Hippocampal formation (tissue), 2 donors: ENCODE measurements around the gene ZNF536.
A peak's percentile ranks its signal among the peaks of the same experiment; 100 is the strongest.

Experiments used
- DNase-seq, 2 donors: peaks; one replicate each; lab custom pipeline; 2025; lab: John Stamatoyannopoulos, UW

ZNF536 gene

DNA sequence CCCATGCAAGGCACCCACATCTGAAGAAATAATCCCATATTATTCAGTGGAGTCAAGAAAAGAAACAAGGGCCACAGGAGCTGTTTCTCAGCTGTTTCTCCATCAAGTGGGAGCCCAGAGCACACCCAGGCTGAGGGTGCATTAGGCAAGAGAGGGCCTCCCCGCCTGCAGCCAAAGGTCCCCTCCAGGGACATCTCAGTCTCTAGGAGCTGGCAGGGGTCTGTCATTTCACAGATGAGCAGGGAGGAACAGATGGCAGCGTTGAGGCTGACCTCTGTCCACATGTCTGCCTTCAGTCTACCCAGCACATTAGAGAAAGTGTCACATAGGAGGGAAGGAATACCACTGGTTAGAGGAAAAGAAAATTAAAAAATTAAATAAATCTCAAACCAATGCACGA lies 157.7 kb downstream of the ZNF536 start:
- no peak for DNase-seq

DNA sequence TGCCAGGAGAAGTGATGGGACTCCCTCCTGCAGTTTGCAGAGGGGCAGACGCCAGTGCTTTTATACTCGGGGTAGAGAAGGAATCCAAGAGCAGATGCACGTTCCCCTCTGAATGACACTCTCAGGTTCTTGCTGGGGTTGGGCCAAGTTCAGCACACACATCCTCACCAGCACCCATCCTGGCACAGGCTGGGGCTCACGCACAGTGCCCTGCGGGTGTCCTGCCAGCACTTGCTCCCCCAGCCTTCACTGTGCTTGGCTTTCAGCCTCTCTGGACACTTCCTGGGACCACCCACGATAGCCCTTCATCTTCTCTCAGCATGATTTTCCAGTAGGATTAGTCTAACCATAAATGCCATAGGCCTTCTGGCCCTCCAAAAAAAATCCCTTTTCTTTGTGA lies 158.6 kb downstream of the ZNF536 start:
- no peak for DNase-seq

DNA sequence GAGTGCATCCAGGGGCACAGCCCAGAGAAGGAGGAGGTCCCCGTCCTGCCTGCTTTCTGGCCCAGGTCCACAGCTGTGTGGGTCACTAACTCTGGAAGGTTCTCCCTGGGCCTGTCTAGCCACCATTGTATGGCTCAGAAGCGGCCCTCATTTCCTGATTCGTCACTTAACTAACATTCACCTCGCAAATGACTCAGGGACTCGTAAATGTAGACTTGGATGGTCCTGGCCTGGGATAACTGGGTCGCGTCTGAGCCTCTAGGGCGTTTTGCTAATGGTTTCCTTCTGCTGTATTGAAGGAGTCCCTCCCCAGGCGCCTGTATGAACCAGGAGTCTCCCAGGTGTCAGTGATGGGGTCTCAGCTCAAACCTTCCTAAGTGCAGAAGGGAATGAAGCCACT lies 162.8 kb downstream of the ZNF536 start:
- no peak for DNase-seq

DNA sequence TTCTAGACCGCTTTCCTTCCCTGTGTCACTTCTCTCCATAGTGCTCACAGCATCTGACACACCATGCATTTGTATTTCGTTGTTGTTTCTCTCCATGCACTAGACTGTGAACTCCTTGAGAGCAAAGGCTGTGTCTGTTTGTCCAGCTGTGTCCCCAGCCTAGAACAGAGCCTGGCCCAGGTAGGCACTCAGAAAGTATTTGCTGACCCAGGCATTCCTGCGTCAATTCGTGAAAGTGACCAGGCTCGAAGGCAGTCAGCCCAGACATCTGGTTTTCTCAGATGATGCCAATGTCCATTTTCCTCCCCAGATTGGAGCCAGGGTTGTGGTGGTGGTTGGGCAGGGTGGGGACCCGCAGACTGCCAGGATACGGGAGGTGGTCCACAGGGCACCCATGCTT lies 164.8 kb downstream of the ZNF536 start:
- no peak for DNase-seq

DNA sequence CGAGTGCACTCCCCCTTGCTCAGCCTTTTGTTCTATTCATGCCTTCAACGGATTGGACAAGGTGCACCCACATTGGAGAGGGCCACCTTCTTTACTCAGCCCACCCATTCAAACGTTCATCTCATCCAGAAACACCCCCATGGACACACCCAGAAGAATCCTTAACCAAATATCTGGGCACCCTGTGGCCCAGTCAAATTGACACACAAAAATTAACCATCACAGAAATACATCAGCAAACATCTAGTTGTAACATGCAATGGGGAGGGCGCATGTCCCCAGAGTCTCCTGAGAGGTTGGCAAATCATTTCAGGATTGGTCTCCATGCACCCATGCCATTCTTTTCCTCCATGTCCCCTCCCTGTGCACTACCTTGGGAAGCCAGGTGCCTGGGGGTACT lies 167.1 kb downstream of the ZNF536 start:
- no peak for DNase-seq

DNA sequence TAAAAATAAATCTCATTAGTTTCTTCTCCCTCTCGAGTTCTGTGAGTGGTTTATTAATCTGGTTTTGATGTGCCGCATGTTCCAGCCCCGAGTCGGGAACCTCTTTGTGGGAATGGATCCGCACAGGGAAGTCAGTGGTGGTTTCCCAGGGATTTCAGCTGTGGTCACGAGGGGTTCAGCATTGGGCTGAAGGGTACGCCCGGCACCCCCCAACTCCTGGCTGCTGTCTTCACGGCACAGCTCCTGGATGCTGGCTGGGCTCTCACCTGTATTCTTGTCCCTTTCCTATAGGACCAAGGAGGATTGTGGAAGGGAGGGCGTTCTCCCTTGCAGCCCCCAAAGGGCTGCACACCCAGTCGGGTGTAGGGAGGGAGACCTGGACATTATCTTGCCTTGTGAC lies 167.8 kb downstream of the ZNF536 start:
- DNase-seq = no peak

DNA sequence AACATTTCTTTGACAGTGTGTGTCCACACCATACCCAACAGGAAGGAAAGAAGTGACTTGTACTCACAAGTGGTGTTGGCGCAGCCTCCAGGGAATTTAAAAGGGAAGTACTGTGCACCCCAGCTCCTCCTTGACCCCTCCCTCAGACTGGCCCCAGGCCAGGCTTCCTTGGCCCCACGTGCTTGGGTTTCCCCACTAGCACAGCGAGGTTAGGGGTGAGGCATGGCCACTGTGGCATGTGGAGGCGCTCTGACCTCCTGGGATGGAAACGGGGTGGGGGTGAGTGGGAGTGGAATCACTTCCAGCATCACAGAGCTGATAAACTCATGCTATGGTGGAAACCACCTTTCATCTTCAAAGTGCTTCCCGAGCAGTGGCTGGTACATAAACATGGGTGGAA lies 168.6 kb downstream of the ZNF536 start:
- no peak for DNase-seq

DNA sequence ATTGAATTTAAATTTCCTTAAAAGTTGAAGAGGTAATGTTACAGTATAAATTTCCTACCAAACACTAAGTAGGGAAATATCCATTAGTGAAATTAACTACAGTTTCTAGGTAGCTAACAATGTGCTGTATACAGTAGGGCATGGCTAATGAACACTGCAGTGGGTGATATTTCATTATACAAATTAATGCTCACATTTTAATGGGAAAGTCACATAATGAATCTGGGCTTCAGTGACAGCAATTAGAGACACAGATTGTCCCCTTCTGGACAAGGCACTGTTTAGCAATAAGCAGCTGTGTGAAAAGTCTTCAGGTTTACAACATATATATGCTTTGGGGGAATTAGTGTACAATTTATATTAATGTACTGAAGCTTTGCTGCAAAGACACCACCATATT lies 169.4 kb downstream of the ZNF536 start:
- no peak for DNase-seq

DNA sequence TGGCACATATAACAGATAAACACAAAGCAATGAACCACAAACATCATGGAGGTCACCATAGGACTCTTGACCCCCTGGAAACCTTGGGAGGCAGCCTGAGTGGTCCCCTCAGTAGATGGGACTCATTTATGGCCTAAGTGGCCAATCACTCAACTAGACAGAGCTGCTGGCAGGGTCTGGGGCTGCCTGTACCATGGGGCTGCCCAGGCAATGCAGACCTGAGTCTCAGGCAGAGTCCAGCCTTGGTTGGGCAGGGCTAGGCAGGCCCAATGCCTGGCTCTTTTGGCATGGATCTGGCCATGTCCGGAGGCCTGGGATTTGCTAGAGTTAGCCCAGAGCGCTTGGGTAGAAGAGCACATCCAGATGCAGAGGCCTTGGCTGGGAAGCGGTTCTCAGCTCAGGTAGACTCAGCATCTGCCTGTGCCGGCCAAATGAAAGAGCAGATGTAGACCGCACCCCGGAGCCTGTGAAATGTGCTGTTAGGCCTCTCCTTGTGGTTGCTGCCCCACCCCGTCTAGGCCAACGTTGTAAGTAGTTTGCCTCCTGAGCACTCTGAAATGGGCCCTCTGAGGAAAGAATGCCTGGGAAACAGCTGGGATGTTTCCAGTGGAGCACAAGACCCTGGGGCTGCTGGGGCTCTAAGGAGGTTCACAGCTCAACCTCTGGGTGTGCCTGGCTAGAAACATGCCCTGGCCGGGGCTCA lies 171.2 kb downstream of the ZNF536 start:
- no peak for DNase-seq

DNA sequence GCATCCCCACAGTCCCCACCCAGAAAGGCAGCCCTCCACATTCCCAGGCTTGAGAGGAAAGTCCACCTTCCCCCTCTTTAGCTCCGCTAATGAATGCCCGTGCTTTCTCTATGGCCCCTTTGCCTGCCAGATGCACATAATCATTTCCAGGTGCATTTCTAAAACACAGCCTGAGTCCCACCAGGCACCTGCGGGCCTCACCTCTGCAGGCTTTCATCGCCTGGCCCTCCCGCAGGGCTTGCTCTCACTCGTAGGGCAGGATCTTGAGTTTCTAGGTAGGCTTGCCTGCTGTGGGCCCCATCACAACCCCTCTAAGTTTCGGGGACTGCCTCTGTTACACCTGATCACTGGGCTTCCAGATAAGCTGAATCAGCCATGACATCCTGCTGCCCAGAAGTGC lies 173.6 kb downstream of the ZNF536 start:
- no peak for DNase-seq

DNA sequence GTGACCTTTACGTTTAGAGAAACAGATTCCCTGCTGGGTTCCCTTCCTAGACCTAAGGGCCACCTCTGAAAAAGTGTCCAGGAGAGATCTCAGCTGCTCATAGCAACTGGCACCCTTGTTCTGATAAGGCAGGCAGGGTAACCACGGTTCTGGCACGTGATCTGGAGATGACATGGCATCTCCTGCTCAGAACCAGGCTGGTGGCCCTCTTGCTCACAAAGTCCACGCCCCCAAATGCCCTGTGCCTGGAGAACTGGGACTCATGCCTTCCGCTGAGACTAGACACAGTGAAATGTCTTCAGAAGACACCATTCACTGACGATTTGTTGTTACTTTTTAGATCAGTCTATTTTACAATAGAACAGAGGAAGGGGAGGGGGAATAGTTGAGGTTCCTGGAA lies 174.1 kb downstream of the ZNF536 start:
- DNase-seq = no peak

DNA sequence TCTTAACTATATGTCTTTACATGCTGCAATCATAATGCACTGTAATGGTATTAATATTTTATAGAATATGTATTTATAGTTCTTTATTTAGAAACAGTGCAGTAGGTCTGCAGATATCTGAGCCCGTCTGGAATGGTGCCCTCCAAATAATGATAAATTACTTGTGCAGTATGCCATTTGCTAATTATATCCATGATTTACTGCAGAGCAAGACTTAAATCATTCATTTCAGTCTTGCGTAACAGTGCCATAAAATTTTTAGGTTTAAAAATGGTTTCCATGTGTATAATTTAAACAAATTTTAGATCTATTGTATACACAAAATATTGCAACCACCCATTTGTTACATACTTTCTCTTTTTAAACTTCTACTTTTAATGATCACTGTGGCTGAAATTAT lies 175.1 kb downstream of the ZNF536 start:
- DNase-seq = no peak

DNA sequence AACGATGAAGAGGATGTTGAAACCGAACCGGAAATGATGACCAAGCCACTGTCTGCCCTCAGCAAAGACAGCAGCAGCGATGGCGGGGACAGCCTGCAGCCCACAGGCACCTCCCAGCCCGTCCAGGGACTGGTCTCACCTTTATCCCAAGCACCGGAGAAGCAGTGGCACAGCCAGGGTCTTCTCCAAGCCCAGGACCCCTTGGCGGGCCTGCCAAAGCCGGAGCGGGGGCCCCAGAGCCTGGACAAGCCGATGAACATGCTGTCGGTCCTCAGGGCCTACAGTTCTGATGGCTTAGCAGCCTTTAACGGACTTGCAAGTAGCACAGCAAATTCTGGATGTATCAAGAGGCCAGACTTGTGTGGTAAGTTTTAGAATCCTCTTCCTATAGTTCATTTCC lies 177.0 kb downstream of the ZNF536 start:
- DNase-seq = no peak

DNA sequence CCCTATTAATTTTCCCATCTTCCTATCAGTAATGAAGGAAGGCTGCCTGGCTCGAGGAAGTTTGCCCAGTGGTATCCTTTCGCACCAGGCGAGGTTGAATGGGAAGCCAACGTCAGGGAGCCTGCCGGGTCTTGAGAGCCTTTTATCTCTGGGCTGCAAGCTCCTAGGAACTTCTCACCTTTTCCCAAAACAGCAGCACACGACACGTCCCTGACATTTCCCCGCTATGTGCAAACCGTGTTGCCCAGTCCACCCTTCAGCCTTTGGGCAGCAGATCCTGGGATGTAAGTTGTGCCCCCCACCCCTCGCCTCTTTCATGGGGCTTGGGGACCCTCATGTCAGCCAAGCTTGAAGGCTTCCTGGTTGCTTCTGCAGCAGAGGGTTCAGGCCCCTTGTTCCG lies 179.1 kb downstream of the ZNF536 start:
- DNase-seq = no peak

DNA sequence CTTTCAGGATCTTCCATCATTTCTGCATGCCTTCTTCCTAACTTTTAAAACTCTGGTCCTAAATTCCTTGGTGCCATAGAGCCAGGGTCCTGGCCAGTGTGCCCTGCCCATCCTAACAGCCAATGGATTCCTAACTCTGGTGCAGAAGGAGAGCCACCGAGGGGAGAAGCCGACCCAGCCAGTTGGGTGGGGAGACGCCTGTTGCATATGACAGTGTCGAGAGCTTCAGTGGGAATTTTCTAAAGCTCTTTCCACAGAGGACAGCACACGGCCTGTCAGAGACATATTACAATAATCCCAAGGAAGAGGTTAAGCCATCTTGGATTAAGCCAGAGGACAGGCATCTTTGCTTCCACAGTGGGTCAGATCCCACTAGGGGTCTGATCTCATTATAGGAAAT lies 180.4 kb downstream of the ZNF536 start:
- no peak for DNase-seq

DNA sequence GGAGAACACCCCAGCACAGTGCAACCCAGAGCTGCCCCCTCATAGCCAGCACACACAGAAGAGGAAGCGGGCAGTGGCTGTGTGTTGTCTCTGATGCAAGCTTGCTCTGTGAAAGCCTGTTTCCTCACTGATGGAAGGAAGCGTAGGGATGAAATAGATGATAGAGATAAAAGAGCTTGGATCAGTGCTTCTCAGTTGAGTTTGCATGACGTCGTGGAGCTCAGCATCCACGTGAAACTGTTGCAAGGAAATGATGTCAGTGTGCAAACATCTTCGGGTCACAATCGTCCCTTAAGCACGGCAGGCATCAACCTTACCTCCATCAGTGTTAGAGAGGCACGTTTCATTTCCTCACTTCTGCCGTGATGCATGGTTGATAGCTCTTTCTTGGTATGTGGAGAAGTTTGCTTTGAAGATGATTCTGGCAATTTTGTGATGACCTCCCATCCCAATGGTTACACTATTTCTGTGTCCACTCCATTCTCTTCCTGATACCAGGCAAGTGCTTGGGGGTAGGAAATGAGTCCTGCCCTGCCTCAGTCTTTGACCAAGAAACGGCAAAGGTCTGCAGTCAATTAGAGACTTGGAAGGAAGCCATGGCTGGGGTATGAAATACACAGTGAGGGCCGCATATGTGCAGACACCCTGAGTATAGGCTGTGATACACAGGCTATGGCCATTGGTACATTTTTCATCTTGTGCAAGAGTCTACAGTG lies 183.0 kb downstream of the ZNF536 start:
- DNase-seq = no peak

DNA sequence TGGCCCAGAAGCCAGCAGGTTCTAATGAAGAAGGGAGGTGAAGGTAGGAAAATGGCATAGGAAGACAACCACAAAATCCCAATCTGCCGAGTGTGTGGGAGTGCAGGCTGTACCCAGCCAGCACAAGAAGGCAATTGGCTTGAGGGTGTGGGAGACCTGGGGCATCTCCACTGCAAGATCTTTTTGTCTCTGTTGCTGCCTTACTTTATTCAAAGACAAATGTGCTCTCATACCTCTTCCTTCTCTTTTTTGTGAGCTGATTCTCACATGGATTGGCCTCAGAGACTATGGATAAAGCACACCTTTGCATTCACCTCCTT lies 183.6 kb downstream of the ZNF536 start:
- no peak for DNase-seq

DNA sequence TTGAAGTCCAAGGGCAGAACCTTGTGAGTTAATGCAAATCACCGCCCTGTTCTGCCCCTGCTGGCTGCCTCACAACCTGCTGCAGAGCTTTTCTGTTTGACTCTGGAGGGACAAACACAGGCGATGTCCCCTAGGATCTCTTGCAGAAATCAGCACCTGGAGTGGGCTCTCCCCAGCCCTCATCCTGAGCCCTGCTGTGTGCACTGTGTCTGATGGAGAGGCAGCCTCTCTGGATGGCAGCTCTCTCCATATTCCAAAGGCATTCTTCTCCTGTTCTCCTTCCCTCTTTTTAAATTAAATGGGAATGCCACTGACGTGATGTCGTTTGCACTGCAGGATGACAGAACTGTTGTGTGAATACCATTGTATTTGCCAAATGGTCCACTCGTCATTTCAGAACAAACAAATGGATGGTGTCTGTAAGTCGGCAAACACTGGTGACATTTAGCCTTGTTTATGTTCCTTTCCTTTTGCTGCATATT lies 184.1 kb downstream of the ZNF536 start:
- peak; percentile 38 to 84 for DNase-seq

DNA sequence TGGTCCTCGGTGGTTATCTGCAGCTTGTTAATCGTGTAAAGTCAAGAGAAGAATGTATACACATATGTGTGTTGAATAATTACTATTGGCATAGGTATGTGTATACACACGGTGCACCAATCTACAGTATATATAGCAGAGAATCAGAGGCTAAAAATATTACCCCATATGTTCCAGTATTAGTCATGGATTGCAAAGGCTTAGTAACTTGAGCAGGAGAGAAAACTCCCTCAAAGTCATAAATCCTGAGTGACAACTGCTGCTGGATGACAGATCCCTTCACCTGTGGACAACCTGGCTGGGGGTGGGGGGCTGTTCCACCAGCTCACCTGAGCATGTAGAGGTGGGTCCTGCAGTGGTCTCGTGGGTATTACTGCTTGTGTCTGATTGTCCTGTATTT lies 185.0 kb downstream of the ZNF536 start:
- peak in 1 of 2 donors; percentile 10 for DNase-seq

DNA sequence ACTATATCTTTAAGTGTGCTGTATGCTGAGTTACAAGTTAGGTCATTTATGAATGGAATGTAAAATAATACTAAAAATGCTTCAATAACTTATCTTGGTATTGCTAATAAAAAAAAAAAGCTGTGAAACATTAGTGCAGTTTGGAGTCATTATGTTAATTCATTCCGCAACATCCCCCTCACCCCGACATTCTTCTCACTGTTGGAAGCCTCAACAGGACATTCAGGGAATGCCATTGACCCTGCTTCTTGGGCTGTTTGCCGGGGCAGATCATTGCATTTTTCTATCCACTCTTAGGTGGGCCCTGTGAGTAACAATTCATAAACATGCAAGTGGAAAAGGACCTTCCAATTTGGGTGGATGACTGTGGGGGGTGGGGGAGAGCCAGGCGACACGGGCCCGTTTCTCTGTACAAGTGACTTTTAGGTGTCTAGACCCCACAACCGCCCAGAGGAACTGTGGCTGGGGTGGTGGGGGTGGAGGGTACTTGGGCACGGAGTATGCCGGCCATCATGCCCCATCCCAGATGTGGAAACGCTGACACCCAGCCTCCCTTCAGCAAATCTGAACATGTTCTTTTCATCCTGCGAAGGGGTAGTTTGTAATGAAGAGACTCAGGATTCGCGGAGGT lies 185.9 kb downstream of the ZNF536 start:
- DNase-seq = no peak

DNA sequence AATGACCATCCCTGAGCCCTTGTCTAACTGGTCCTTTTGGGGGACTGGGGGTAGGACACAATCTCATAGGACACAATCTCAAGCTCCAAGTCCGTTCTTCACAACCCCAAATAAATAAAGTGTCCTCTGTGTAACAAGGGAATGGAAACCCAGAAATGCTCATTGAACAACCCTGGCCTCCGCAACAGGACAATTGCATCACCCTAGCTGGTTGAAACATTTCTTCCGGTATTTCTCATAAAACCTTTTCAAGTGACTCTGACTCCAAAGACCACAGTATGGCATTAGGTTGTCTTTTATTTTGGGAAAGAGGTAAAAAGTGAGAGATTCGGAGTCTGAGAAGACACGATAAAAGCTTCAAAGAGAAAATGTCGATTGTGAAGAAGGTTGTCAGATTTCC lies 186.6 kb downstream of the ZNF536 start:
- DNase-seq = no peak

DNA sequence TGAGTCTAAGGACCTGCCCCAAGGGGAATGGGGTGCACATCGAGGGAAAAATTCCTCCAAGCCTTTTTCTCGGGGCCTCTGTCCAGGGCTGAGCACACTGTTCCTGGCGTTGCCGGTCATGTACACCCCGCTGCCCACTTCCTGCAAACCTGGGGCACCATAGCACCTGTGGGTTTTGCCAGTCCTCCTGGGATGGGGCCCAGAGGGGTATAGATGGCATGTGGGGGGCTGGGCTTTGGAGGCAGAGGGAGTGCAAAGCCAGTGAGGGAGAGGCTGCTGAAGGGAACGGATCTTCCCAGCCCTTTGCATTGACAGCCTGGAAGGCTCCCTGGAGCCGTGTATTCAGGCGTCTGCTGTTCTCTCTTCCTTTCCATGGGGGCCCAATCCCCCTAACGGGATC lies 187.3 kb downstream of the ZNF536 start:
- no peak for DNase-seq

DNA sequence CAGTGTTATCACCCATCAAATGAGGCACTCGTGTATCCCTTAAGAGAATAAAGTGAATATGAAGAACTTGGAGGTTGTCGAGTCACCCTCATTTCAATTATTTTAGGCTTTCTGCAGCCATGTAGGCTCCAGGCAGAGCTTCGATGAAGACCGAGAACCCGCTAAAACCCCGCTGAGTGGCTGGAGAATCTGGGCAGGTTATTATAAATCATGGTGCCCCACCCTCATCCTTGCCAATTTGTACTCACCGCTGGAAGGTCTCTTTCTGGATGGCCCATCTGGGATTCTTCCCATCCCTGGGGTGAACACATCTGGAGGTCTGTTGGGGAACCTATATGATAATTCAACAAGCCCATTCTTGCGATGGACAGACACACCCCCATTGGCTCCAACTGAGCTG lies 190.8 kb downstream of the ZNF536 start:
- DNase-seq = no peak
